Raji (cell line): ENCODE measurements around the gene CABLES1.

Experiments used
- POLR2A ChIP-seq: IDR thresholded peaks from 2 replicates; pipeline ENCODE4 v1.6.1; 2011; ENCODE audit warnings: low read depth, low read length, control low read depth; ENCODE audit not compliant: insufficient read depth

The CABLES1 gene

GRCh38 chr18:23106575-23106974 lies 28.7 kb upstream of the CABLES1 start:
- TF ChIP-seq POLR2A: no peak

GRCh38 chr18:23107718-23108117 lies 27.6 kb upstream of the CABLES1 start:
- TF ChIP-seq POLR2A: no peak

GRCh38 chr18:23108496-23108895 lies 26.8 kb upstream of the CABLES1 start:
- TF ChIP-seq POLR2A: no peak

- no peak for TF ChIP-seq POLR2A
Observed at GRCh38 chr18:23113576-23113975, 21.7 kb upstream of the CABLES1 start.

GRCh38 chr18:23114171-23114881 lies 21.0 kb upstream of the CABLES1 start:
- TF ChIP-seq POLR2A: no peak

- TF ChIP-seq POLR2A: no peak
Observed at GRCh38 chr18:23114911-23115310, 20.4 kb upstream of the CABLES1 start.

GRCh38 chr18:23115683-23116096 lies 19.6 kb upstream of the CABLES1 start:
- TF ChIP-seq POLR2A: no peak

GRCh38 chr18:23121133-23121532 lies 14.2 kb upstream of the CABLES1 start:
- TF ChIP-seq POLR2A: no peak

- TF ChIP-seq POLR2A: no peak
Observed at GRCh38 chr18:23122334-23123229, 12.7 kb upstream of the CABLES1 start.

- no peak for TF ChIP-seq POLR2A
Observed at GRCh38 chr18:23126376-23127056, 8.8 kb upstream of the CABLES1 start.

- TF ChIP-seq POLR2A: no peak
Observed at GRCh38 chr18:23127090-23127489, 8.2 kb upstream of the CABLES1 start.

GRCh38 chr18:23129355-23130002 lies 5.8 kb upstream of the CABLES1 start:
- no peak for TF ChIP-seq POLR2A

GRCh38 chr18:23131693-23132319 lies 3.5 kb upstream of the CABLES1 start:
- TF ChIP-seq POLR2A: no peak

GRCh38 chr18:23133860-23134779 lies 1.2 kb upstream of the CABLES1 start:
- no peak for TF ChIP-seq POLR2A
